CD4-positive, alpha-beta T cell (primary cell): ENCODE measurements around the gene MAP4. TPM values are rescaled to one million over a fixed set of nuclear protein-coding genes. Genes with fewer than 3 reads are reported as not detected.

Experiments used
- ATAC-seq: fragments of 200-7000 bp; cut with Tn5 transposase; one replicate; pipeline ENCODE4 v1.10.0; 2022; ENCODE audit warnings: mild to moderate bottlenecking; ENCODE audit not compliant: poor library complexity
- CTCF ChIA-PET: fragments of 350-600 bp; sonication (Branson Sonifier 250); formaldehyde crosslinking; loops from one replicate; lab custom pipeline; 2021; ENCODE audit warnings: antibody characterized with exemption, inconsistent platforms; lab: Charles Lee
- POLR2A ChIA-PET: fragments of 350-600 bp; sonication (Branson Sonifier 250); formaldehyde crosslinking; loops from one replicate; lab custom pipeline; 2021; ENCODE audit warnings: antibody characterized with exemption, inconsistent platforms; lab: Charles Lee
- DNase-seq, 14 experiments: peaks; one replicate each; pipeline ENCODE4 v3.0.0-alpha.2; 2013 to 2020; ENCODE audit warnings: mixed read lengths in 2 of 14
- H3K27ac ChIP-seq, 2 donors: one replicate each; pipeline versions ENCODE4 v1.5.1 to v1.7.0; 2013; ENCODE audit warnings: low read length in 2 of 2, low read depth in 1 of 2, mild to moderate bottlenecking in 1 of 2
- H3K27me3 ChIP-seq, 2 experiments: 1 replicate in 1 of 2; 2 replicates in 1 of 2; pipeline versions ENCODE4 v1.6.1 to v1.7.0; 2013; ENCODE audit warnings: low read length in 2 of 2, control low read depth in 1 of 2, mild to moderate bottlenecking in 1 of 2, moderate library complexity in 1 of 2; ENCODE audit not compliant: insufficient read depth in 2 of 2, control insufficient read depth in 1 of 2
- H3K36me3 ChIP-seq: one replicate; pipeline ENCODE4 v1.6.1; 2013; ENCODE audit warnings: low read length, control low read depth; ENCODE audit not compliant: insufficient read depth
- H3K4me1 ChIP-seq: one replicate; pipeline ENCODE4 v1.6.1; 2013; ENCODE audit warnings: low read length, control low read depth; ENCODE audit not compliant: insufficient read depth
- H3K4me3 ChIP-seq: one replicate; pipeline ENCODE4 v1.5.1; 2013; ENCODE audit warnings: mild to moderate bottlenecking, low read length, moderate library complexity
- H3K9me3 ChIP-seq, 2 experiments: 1 replicate in 1 of 2; 2 replicates in 1 of 2; pipeline versions ENCODE4 v1.6.1 to v1.7.0; 2013; ENCODE audit warnings: low read length in 2 of 2, mild to moderate bottlenecking in 2 of 2, control low read depth in 1 of 2, moderate library complexity in 1 of 2; ENCODE audit not compliant: control insufficient read depth in 1 of 2, insufficient read depth in 1 of 2
- H3K27ac Mint-ChIP-seq: one replicate; pipeline ENCODE4 v1.8.0; 2020; ENCODE audit warnings: mixed read lengths
- H3K27me3 Mint-ChIP-seq: one replicate; pipeline ENCODE4 v1.8.0; 2021; ENCODE audit warnings: mixed read lengths
- H3K36me3 Mint-ChIP-seq: one replicate; pipeline ENCODE4 v1.8.0; 2021; ENCODE audit warnings: low read depth, mixed read lengths
- H3K4me1 Mint-ChIP-seq: one replicate; pipeline ENCODE4 v1.8.0; 2021; ENCODE audit warnings: low read depth, mixed read lengths
- H3K4me3 Mint-ChIP-seq: one replicate; pipeline ENCODE4 v1.8.0; 2020; ENCODE audit warnings: mild to moderate bottlenecking, mixed read lengths
- H3K9me3 Mint-ChIP-seq: one replicate; pipeline ENCODE4 v1.8.0; 2020; ENCODE audit warnings: mixed read lengths
- intact Hi-C, 2 experiments: fragments of 100-400 bp; cut with DNase I in 1 of 2; cut with micrococcal nuclease in 1 of 2; formaldehyde crosslinking; loops; one replicate each; pipeline versions ENCODE4 v1.15.1 to v1.9.0; 2023 to 2025; cut with DNase I, micrococcal nuclease
- total RNA-seq, 174 experiments: library from RNA in 2 of 174; stranded (reverse) in 2 of 174; gene quantifications; one replicate each; pipeline ENCODE4 v1.2.3 and lab custom pipeline; 2021 to 2026
- TF ChIP-seq, protein P1 (sequence below): fragments of 200-600 bp; IDR thresholded peaks from one replicate; pipeline ENCODE4 v1.8.0; 2022; ENCODE audit warnings: antibody characterized with exemption, mild to moderate bottlenecking

The MAP4 gene
- total RNA-seq, 2 experiments from 2014 or later: 42.2 to 42.6 TPM

DNA sequence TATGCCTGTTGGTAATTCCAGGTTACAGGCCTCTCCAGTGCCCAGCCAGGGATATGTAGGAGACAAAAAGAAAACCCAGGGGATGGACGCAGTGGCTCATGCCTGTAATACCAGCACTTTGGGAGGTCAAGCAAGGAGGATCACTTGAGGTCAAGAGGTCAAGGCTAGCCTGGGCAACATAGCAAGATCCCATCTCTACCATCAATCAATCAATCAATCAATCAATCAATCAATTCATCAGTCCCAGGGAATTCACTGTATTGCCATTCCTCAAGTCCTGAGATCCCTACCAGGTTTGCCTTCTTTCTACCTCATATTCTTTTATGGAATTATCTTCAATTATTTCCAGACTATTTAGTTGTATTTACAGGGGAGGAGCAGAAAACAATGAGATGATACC is 131.0 kb downstream of the MAP4 start:
- peaks cover 31% of the 10 kb centered on the region for H3K36me3 Mint-ChIP-seq
- Histone ChIP-seq H3K36me3 (peaks cover 17% of the 10 kb centered on the region), H3K4me1 (no peaks in the 10 kb centered on the region), H3K4me3 (no peak overlapping the region), H3K27me3 (no peaks in the 10 kb centered on the region), H3K27ac (no peak overlapping the region), H3K9me3 (peaks cover 0 to 6% of the 10 kb centered on the region in 2 experiments)
- DNase-seq (no peak), ATAC-seq (no peak)
- no peaks in the 10 kb centered on the region for H3K27me3 Mint-ChIP-seq
- peaks cover 3% of the 10 kb centered on the region for H3K4me1 Mint-ChIP-seq
- no peak overlapping the region for H3K4me3 Mint-ChIP-seq
- intact Hi-C loops: no loop called here
- ChIA-PET CTCF (no interaction called here), POLR2A (no interaction called here)
- no peaks in the 10 kb centered on the region for H3K9me3 Mint-ChIP-seq
- no peak overlapping the region for H3K27ac Mint-ChIP-seq
- TF ChIP-seq, protein P1, sequence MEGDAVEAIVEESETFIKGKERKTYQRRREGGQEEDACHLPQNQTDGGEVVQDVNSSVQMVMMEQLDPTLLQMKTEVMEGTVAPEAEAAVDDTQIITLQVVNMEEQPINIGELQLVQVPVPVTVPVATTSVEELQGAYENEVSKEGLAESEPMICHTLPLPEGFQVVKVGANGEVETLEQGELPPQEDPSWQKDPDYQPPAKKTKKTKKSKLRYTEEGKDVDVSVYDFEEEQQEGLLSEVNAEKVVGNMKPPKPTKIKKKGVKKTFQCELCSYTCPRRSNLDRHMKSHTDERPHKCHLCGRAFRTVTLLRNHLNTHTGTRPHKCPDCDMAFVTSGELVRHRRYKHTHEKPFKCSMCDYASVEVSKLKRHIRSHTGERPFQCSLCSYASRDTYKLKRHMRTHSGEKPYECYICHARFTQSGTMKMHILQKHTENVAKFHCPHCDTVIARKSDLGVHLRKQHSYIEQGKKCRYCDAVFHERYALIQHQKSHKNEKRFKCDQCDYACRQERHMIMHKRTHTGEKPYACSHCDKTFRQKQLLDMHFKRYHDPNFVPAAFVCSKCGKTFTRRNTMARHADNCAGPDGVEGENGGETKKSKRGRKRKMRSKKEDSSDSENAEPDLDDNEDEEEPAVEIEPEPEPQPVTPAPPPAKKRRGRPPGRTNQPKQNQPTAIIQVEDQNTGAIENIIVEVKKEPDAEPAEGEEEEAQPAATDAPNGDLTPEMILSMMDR: no peak

DNA sequence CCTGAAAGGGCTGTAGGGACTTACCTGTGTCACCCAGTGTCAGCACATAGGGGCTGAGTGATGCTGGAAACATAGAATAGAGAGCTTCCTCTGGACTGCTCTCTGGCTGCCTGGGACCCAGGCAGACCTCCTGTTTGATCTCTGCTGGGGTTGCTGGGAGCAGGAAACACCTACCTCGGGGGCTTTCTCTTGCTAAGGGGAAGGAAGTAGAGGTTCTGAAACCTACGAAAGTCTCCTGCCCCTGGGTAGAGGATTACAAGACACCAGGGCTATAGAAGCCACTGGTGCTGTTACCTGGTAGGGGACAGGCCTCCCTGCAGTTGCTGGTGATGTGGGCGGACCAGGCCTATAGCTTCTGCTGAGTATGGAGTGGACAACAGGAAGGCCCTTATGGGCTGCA is 131.6 kb downstream of the MAP4 start:
- no peak overlapping the region for H3K27ac ChIP-seq
- peaks cover 15% of the 10 kb centered on the region for H3K36me3 ChIP-seq
- H3K27ac Mint-ChIP-seq: no peak overlapping the region
- TF ChIP-seq, protein P1: no peak
- H3K9me3 ChIP-seq: peaks cover 0 to 6% of the 10 kb centered on the region in 2 experiments
- H3K27me3 Mint-ChIP-seq: no peaks in the 10 kb centered on the region
- no peak for ATAC-seq
- peaks cover 29% of the 10 kb centered on the region for H3K36me3 Mint-ChIP-seq
- intact Hi-C loops: no loop called here
- CTCF ChIA-PET: no interaction called here
- peaks cover 3% of the 10 kb centered on the region for H3K4me1 Mint-ChIP-seq
- DNase-seq: no peak
- POLR2A ChIA-PET: no interaction called here
- H3K4me3 ChIP-seq: no peak overlapping the region
- no peaks in the 10 kb centered on the region for H3K27me3 ChIP-seq
- no peak overlapping the region for H3K4me3 Mint-ChIP-seq
- no peaks in the 10 kb centered on the region for H3K9me3 Mint-ChIP-seq
- H3K4me1 ChIP-seq: no peaks in the 10 kb centered on the region

DNA sequence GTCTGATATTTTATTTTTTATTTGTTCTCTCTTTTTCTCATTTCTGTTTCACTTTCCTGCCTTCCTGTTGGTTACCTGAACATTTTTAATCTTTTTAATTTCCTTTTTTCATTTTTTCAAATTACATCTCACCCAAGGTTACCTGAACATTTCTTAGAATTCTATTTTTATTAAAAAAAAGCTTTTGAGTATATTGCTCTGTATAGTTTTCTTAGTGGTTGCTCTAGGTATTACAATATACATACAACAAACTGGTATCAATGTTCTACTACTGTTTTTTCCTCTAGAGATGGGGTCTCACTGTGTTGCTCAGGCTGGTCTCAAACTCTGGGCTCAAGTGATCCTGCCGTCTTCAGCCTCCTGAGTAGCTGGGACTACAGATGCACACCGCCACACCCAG is 133.9 kb downstream of the MAP4 start:
- H3K36me3 ChIP-seq: peaks cover 11% of the 10 kb centered on the region
- ATAC-seq: no peak
- POLR2A ChIA-PET: no interaction called here
- Mint-ChIP-seq H3K27me3 (no peaks in the 10 kb centered on the region), H3K9me3 (no peaks in the 10 kb centered on the region), H3K4me1 (peaks cover 3% of the 10 kb centered on the region), H3K36me3 (peaks cover 25% of the 10 kb centered on the region), H3K4me3 (no peak overlapping the region), H3K27ac (no peak overlapping the region)
- no peak for DNase-seq
- no peaks in the 10 kb centered on the region for H3K4me1 ChIP-seq
- intact Hi-C loops: no loop called here
- peaks cover 0 to 6% of the 10 kb centered on the region in 2 experiments for H3K9me3 ChIP-seq
- TF ChIP-seq, protein P1: no peak
- H3K4me3 ChIP-seq: no peak overlapping the region
- CTCF ChIA-PET: no interaction called here
- H3K27me3 ChIP-seq: no peaks in the 10 kb centered on the region
- H3K27ac ChIP-seq: no peak overlapping the region
